HG02938 (cell line): Measurements from ENCODE around the gene FOXF2.

ENCODE experiments used
- ATAC-seq: cut with Tn5 transposase; IDR thresholded peaks from one replicate; pipeline ENCODE4 v1.9.1; 2021; ENCODE audit warnings: mild to moderate bottlenecking, moderate library complexity; ENCODE audit not compliant: unreplicated experiment

FOXF2 gene

DNA sequence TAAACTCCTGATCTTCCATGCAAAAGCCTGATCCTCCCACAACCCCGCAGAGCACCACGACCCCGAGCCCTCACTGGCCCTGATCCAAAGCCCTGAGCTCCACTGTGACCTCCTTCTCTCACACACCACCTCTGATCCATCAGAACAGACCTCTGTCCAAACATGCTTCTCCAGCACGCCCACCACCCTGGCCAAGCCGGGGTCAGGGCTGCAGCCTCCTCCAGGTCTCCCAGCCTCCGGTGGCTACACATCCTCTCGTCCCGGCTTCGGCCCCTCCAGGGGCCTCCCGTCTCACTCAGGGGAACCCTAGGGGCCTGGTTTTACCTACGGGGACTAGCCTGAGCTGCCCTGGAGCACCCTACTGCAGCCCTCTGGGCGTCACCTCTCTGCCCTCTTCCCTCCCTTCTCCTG lies 49.1 kb downstream of the FOXF2 start:
- ATAC-seq = no peak

DNA sequence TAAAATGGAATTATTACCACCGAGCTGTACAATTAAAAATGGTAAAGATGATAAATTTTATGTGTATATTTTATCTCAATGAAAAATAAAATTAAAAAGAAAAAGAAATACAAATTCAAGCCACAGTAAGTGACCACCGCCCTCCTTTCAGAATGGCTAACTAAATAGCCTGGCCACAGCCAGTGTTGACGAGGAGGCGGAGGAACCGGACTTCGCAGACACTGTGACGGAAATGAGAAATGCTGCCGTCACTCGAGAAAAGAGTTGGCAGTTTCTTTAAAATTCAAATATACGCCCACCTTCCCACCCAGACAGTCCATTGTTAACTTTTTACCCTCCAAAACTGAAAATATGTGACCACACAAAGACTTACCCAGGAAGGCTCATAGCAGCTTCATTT lies 50.0 kb downstream of the FOXF2 start:
- no peak for ATAC-seq

DNA sequence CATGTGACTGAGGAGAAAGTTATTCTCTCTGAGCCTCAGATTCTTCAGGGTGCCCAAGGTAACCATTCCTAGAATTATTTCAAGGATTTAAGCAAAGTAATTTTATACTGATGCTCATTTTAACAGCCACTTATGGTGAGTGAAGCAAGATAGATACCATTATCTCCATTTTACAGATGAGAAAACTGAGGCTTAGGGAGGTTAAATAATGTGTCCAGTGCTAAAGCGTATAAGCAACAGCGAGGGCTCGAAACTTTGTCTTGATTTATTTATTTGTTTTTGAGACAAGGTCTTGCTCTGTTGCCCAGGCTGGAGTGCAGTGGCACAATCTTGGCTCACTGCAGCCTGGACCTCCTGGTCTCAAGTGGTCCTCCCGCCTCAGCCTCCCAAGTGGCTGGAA lies 53.6 kb downstream of the FOXF2 start:
- ATAC-seq = no peak
